Right renal pelvis (tissue), 4 donors: ENCODE measurements around the gene ASIC3. TPM values are rescaled to one million over a fixed set of nuclear protein-coding genes. Genes with fewer than 3 reads are reported as not detected.

Experiments used
- DNase-seq, 4 donors: peaks; one replicate each; pipeline ENCODE4 v3.0.0-alpha.2; 2013; ENCODE audit warnings: low read depth in 4 of 4, low spot score in 3 of 4, missing footprints in 1 of 4
- polyA plus RNA-seq, 4 donors: library from polyadenylated mRNA; unstranded; fragments of 120-200 nt; gene quantifications; one replicate each; pipeline ENCODE4 v1.2.1, GENCODE V29; 2013; ENCODE audit not compliant: insufficient read length in 4 of 4

ASIC3 gene
- polyA plus RNA-seq, 4 donors: 1.9 to 2.2 (median 2.1) TPM

DNA sequence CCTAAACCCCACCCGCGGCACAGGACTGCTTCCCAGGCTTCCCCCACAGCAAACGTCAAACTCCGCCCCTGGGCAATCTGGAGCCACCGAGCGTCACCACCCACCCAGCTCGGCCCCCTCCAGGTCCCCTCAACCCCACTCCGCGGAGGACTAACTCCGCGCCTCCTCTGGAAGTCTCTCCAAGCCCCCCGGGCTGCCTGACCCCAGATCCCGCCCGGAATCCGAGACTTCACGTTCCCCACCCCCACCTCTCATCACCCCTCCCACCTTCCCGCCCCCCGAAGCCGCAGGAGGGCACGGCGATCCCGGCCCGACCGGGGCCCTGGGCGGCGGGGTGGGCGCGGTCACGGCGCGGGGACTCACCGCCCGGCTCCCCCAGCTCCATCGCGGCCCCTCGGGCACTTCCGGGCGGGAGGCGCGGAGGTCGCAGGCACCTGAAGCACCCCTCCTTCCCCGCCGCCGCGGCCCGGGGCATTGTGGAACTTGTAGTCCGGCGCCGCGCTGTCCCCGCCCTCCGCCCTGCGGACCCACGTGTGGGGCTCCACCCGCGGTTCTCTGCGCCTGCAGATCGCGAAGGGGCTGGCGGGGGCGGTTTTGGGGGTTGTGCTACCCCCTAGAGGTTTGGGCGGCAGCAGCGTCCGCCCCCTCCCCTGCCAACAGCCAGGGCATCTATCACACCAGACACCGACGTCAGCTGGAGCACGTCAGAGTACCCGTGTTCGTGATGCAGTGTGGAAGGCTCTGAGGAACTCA is 34.9 kb downstream of the ASIC3 start, which contains the start of gene TMUB1:
Gene TMUB1, minus strand, starts transcription at position 423 of the 753 bp plus-strand sequence. CDS start 930 bp downstream, outside the sequence.
- no peak for DNase-seq

DNA sequence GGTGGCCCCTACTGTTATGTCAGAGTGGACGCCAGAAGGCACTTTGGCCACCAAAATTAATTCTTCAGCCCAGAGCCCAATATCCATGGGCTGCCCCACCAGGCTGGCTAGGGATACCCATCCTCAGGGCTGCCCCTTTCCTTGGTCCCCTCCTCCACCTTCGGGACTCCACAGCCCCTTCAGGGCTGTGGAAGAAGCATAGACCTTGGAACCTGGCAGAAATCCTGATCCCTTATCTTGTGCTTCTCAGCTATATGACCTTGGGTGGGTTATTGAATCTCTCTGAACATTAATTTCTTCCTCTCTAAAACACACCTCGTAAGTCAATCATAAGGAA is 35.5 kb downstream of the ASIC3 start:
- DNase-seq: no peak

DNA sequence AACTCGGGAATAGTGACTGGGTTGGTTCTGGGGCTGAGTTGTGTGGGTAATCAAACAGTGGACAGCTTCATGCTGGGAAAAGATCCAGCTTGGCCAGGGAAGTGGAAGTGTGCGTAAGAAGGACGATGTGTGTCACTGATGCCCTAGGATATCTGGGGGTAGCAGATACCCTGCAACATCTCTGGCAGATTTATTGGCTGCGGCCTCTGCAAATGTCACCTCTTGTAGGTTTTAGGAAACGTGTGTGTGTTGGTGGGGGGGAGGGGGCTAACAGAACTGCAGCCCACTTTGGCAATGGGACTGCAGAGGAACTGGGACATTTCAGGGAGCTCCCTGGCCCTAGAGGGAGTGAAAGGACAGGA is 37.0 kb downstream of the ASIC3 start:
- DNase-seq: no peak

DNA sequence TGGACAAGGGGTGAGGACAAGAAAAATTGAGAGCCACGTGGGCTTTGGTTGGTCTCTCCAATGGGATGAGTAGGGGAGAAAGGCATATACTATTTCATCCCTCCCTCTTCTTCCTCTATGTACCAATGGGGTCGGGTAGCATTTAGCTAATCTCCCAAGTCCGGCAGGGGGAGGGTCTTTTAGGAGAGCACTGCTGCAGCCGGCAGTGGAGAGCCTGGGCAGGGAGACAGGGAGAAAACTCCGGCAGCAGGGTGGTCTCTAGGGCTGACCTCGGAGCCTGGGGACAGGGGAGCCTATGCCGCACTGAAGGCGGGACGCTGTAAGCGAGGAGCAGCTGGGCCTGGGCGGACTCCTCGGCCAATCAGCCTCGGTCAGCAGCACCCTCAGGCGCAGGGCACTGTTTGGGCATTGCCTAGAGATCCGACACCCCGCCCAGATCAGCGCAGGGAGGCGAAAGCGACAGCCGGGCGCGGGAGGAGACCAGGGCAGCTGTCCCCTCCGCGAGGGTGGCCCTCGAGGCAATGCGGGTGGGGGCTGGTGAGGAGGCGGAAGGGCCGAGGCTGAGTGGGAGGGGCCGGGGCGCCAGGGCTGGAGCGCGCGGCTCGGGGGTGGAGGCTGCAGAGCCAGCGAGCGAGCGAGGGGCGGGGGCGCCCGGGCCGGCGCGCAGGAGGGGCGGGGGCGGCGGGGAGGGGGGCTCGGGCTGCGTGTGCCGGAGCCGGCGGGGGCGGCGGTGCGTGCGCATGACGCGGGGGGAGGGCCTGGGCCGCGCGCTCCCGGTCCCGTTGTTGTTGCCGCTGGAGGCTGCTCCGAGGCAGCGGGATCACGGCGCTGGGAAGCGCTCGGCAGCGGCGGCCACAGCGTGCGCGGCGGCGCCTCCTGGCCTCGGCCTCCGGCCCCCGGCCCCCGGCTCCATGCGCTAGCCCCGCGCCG is 37.6 kb downstream of the ASIC3 start, which contains the start of gene AGAP3:
Gene AGAP3, plus strand, starts transcription at position 785 of the 930 bp plus-strand sequence. CDS start 267 bp downstream, outside the sequence.
- DNase-seq: peak in 1 of 4 donors; percentile 74

DNA sequence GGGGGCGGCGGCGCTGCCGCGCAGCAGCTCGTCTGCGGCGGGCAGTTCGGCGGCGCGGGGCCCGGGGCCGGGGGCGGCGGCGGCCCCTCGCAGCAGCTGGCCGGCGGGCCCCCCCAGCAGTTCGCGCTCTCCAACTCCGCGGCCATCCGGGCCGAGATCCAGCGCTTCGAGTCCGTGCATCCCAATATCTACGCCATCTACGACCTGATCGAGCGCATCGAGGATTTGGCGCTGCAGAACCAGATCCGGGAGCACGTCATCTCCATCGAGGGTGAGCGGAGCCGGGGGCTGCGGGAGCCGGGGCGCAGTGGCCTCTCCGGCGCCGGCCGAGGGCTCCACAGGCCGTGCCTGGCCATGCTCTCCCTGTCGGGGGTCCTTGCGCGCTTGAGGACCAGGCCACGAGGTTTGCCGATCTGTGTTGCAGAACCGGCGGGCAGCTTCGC is 38.5 kb downstream of the ASIC3 start:
- DNase-seq: no peak

DNA sequence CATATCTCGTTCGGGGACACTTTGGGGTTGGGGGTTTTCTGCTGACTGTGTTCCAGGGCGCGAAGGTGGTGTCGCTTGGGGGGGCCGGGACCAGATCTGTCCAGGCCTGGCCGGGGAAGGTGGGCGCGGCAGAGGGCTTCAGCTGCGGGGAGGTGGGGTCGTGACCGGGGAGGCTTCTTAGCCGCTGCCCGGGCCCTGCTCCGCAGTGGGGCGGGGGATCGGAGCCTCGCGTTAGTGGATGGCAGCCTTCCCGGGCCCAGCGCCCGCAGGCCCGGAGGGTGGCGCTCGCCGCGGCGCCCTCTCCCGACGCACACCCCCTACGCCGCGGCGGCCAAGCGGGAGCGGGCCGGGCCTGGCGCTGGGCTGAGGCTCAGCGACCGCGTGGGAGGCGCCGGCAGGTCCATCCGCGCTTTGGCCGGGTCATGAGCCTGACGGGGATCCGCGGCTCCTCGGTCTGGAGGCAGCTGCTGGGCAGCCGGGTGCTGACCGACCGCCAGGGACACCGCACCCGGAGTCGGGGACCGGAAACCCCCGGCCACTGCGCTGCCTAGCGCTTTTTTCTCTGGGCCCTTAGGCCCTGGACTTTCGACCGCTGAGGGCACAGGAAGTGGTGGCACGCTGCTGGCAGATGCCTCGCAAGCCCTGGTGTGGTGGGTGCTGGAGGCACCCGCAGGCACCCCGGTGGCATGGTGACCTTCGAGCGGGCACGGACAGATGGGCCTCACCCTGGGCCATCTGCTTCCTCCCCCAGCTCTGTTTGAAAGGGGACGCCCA is 39.1 kb downstream of the ASIC3 start:
- DNase-seq: no peak

DNA sequence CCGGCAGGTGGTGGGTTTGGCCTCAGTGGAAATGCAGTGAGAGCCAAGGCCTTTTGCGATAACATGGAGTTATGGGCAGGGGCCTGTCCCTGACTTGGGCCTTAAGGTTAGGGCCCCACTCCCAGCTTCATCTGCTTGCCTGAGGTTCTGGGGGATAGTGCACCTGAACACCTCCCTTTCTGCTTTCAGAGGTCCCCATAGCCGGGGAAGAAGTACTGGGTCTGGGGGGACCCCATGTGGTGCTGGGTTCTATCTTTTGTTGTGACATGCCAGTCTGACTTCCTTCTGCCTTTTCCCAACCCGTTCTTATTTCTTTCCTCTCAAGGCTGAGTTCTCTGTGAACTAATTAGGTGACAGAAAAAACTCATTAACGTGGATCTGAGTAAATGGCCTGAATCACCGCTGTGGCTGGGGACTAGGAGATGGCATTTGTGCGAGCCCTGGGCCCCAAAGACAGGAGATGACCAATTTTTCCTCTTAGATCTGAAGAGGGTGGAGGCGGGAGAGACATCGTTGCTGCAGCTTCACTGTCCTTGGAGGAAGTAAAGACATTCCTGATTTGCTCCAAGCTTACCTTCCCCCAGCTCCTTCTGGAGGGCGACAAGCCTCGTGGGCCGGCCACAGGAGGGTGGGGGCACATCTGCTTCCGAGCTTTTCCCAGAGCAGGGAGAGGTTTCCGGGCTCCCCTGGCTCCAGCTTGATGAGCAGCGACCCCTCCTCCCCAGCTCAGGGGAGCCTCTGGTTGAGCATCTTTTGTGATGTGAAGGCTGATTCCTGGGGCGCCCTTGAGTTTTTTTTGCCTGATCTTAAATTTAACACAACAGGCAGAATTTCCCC is 39.9 kb downstream of the ASIC3 start:
- no peak for DNase-seq

DNA sequence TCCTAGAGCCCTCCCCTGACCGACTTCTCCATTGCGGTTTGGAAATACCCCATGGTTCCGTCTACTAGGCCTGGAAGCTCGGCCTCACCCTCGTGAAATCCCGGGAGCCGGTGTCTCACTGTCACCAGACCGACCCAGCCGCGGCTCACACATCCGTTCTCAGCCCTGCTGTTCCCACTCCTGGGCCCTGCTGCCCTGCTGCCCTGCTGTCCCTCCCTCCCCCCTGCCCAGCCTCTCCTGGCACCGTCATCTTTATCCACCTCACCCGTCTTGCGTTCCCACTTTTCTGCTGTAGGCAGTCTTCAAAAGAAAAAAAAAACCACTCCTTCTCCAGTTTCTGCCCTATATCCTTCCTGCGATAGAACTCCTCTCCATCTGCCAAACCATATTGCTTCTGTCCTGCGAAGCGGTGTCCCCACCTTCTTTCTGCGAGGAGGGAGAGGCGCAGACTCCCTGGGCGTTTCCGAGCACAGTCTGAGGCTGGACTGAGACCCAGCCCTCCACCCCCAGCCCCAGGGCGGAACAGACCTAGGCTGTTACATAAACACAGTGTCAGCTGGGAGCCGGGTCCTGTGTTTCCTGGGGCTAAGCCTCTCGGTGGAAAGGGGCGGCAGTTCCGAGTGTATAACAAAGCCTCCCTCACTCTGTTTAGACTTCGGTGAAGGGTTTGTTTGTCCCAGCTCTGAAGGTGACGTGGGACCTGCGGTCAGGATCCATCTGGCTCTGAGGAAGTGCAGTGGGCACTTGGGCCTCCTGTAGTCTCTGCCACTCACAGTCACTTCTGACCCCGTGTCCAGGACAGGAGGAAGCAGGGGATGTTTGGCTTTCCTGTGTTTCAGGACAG is 40.7 kb downstream of the ASIC3 start:
- no peak for DNase-seq

DNA sequence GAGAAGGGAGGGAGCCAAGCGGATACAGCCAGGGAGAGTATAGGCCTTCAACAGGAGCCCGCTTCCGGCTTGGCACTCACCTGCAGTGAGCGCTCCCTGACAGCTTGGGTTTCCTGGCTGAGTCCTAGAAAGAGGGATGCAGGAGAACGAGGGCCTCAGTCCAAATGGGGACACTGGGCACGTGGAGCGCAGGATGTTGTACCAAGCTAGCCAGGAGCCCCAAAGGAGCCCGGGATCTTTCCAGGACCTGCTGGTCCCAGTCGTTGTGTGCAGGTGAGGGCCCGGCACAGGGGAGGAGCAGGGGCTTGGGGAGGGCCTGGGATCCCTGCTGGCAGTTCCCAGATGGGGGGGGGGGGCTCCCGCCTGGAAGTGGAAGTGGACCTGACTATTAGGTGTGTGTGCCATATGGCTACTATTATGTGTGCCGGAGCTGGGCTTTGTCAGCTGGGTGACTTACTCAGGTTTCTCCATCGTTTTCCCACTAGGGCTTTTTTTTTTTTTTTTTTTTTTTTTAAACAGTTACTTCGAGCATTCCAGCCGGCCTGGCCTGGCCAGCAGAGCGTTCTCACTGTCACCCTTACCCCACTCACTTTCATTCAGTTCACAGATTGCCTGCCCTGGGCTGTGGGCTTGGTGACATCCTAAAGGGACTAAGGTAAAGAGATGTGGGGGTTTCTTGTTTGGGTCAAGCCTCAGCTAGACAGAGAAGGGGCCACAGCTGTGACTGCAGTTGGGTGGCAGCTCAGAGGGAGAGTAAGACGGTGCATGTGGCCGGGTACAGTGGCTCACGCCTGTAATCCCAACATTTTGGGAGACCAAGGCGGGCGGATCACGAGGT is 41.8 kb downstream of the ASIC3 start:
- no peak for DNase-seq

DNA sequence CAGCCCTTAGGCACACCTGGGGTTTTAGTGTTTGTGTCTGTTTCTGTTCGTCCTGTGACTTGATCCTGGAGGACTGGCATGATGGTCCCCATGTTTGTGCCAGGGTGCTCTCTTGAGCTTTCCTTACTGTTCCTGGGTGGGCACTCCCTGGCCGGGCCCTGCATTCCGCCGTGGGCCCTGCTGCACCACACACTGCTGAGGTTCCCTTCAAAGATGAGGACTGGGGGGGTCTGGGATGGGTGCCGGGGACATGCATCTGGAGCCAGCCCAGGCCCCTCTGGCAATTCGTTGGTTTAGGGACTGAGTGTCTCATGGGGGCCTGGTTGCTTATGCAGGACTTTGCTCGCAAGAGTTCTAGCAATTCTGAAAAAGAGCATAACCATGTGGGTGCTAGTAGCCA is 42.7 kb downstream of the ASIC3 start:
- DNase-seq: no peak

DNA sequence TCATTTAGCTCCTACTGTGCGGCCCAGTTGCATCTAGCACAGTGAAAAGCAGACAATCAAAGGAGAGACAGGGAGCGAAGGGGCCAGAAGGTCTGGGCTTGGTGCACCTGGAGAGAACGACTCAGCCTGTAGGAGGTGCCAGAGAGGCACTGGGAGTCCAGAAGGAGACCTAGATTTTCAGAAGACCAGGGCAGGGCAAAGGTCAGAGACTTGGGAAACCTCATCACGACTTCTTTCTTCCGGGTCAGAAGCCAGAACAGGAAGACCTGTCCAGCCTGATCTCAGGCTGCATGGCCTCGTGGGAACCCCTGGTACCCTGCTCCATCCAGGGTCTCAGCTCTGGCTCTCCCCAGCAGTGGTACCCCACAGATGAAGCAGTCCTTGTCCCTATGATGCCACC is 43.1 kb downstream of the ASIC3 start:
- no peak for DNase-seq

DNA sequence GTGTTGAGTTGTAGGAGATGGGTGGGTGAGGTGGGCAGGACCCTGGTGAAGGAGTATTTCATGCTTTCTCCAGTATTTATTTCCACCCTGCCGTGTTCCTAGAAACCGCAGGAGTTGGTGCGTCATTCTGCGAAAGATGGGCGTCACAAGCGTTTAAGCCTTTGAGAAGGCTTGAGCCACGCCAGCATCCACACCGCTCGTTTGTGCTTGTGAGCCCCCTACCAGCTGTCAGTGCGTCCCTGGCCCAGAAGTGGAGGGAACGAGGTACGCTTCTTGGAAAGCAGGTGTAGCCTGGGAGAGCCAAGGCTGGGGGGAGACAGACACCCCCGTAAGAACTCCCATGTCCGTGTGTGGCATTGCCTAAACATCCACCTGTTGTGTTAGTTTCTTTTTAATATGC is 43.7 kb downstream of the ASIC3 start:
- no peak for DNase-seq

DNA sequence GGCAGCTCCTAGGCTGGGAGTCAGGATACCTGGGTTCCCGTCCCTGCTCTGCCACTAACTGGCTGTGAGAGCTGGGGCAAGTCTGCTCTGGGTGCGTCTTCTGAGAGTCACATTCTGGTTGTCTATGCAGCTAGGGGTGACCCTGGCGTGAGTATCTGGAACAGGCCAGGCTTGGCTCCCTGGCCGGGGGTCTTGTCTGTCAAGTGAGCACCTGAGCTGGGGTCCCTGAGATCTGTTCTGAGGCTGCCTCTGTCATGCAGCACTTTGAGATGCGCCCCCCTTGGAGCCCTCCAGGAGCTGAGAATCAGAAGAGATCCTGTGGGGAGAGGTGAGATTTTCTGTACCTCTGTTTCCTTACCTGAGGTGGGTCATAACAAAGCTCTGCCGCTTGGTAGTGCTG is 45.4 kb downstream of the ASIC3 start:
- no peak for DNase-seq

DNA sequence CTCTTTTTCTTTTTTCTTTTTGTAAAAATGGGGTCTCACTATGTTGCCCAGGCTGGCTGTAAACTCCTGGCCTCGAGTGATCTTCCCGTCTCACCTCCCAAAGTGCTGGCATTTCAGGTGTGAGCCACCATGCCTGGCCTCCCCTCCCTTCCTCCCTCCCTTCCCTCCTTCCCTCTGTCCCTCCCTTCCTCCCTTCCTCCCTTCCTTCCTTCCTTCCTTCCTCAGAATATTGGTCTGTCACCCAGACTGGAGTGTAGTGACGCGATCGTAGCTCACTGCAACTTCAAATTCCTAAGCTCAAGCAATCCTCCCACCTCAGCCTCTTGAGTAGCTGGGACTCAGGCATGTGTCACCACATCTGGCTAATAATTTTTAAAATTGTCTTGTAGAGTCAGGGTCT is 46.3 kb downstream of the ASIC3 start:
- no peak for DNase-seq

DNA sequence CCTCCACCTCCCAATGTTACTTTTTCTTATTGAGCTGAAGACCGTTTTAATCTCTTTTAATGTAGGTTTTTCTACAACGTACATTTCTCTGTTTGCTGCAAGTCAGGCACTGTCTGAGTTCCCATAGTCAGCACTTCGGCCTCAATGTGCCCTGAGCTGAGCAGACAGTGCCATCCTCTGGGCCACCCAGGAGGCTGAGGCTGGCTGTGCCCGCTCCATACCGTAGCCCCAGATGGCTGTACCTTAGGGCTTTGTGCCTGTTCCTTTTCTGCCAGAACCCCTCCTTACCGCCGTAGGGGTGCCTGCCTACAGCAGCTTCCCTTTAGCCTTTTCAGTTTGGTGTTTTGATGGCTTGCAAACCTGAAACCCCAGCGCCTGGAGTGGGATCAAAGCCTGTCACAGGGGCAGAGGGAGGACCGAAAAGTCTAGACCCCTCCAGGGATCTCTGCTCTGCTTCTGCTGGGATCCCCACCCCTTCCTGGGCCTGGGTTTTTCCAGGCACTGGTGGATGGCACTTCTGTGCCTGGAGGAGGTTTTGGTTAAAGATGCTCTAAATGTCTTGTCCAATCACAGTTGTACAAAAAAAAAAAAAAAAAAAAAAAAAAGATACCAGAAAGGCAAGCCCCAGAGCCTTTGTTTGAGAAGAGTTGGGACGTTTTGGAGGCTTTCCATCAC is 46.9 kb downstream of the ASIC3 start:
- no peak for DNase-seq

DNA sequence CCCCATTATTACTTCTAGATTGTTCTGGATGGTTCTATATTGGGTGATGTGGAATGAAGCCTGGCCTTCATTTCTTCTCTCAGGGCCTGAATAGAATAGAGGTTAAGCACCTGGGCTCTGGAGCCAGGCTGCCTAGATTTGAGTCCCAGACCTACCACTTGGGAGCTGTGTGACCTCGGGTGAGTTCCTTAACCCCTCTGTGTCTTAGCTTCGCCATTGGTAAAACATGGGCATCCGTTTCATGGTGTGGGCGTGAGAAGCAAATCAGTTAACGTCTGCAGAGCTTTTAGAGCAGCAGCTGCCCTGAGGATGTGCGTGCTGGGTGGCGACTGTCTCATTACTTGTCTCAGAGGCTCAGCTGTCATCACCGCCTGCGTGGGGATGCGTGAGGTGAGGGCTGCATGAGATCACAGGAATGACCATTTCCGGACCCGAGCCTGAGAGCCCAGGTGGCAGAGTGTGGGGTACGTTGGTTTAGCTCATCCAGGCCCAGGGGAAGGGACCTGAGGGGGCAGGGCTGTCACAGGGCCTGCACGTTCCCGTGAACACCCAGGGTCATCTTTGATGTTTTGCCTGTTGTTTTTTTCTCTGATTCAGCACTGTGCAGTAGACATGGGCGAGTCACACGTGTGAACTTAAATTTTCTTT is 47.6 kb downstream of the ASIC3 start:
- no peak for DNase-seq
